Measurements from ENCODE around the gene ARL6IP1.
"Not testable (repeated sequence)": the region's sequence is repeated elsewhere in the genome, so short reads cannot be mapped to it uniquely, and the experiment has no call there.

Gene ARL6IP1

GRCh38 chr16:18742870-18743269 is 58.5 kb downstream of the ARL6IP1 start:
- not testable (repeated sequence) for H3K9me3 ChIP-seq (ENCODE audit: low read length); H4K20me1 ChIP-seq (ENCODE audit: insufficient read depth, low read length); H3K4me3 ChIP-seq (ENCODE audit: low read depth, low read length, poor library complexity, severe bottlenecking); H3K9me2 ChIP-seq (ENCODE audit: low read depth, low read length); H3F3A ChIP-seq (ENCODE audit: insufficient read depth, low read length); H3K27me3 ChIP-seq (ENCODE audit: insufficient read depth, low read length); H3K4me2 ChIP-seq (ENCODE audit: low read length); H3K9ac ChIP-seq (ENCODE audit: low read length); H3K79me2 ChIP-seq (ENCODE audit: insufficient read depth, low read length); H3K4me1 ChIP-seq (ENCODE audit: insufficient read depth, low read length, severe bottlenecking); H2AFZ ChIP-seq (ENCODE audit: low read length); H3K36me3 ChIP-seq (ENCODE audit: insufficient read depth, low read length); H3K27ac ChIP-seq (ENCODE audit: low read depth, low read length, poor library complexity, severe bottlenecking)

Measured in OCI-LY1 (cell line).